GM06990 (cell line): Measurements from ENCODE around the gene SFTPD.
"Not testable (repeated sequence)": the region's sequence is repeated elsewhere in the genome, so short reads cannot be mapped to it uniquely, and the experiment has no call there.

Source experiments
- DNase-seq: peaks from one replicate; pipeline ENCODE4 v3.0.0-alpha.2; 2011; ENCODE audit not compliant: insufficient read length; ENCODE audit errors: extremely low read depth
- H3K27me3 ChIP-seq: replicated peaks from 2 replicates; pipeline ENCODE4 v1.6.0; 2011; ENCODE audit warnings: low read length; ENCODE audit not compliant: control insufficient read depth, insufficient read depth
- H3K36me3 ChIP-seq: 2 replicates; pipeline ENCODE4 v1.5.1; 2011; ENCODE audit warnings: low read length; ENCODE audit not compliant: control insufficient read depth, insufficient read depth
- H3K4me3 ChIP-seq: replicated peaks from 2 replicates; pipeline ENCODE4 v1.5.1; 2011; ENCODE audit warnings: low read depth, mild to moderate bottlenecking, control low read depth, low read length
- TF ChIP-seq, protein P1 (sequence below): IDR thresholded peaks from 2 replicates; pipeline ENCODE4 v1.5.1; 2011; ENCODE audit warnings: low read length, control low read depth, mild to moderate bottlenecking, inconsistent platforms; ENCODE audit not compliant: insufficient read depth, poor library complexity, severe bottlenecking

Gene SFTPD

DNA sequence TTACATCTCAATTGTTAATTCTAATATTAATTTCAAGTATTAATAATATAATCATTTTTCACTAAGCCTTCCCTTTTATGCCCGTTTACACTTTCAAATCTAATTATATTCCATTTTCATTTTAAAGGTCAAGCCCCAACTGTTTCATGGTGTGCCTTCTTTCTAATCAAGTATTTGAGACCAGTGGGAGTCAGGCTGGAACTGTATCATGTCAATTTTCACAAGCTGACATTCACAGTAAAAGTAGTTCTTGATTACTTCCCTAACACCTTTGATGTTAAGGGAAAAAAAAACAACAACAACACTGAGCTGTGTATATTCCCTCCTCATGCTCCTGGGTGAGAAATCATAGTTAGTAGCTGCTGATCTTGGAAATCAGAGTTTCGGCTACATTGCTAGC is 38.1 kb downstream of the SFTPD start:
- no peaks in the 10 kb centered on the region for H3K27me3 ChIP-seq
- TF ChIP-seq, protein P1, sequence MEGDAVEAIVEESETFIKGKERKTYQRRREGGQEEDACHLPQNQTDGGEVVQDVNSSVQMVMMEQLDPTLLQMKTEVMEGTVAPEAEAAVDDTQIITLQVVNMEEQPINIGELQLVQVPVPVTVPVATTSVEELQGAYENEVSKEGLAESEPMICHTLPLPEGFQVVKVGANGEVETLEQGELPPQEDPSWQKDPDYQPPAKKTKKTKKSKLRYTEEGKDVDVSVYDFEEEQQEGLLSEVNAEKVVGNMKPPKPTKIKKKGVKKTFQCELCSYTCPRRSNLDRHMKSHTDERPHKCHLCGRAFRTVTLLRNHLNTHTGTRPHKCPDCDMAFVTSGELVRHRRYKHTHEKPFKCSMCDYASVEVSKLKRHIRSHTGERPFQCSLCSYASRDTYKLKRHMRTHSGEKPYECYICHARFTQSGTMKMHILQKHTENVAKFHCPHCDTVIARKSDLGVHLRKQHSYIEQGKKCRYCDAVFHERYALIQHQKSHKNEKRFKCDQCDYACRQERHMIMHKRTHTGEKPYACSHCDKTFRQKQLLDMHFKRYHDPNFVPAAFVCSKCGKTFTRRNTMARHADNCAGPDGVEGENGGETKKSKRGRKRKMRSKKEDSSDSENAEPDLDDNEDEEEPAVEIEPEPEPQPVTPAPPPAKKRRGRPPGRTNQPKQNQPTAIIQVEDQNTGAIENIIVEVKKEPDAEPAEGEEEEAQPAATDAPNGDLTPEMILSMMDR: no peak
- H3K36me3 ChIP-seq: no peaks in the 10 kb centered on the region
- H3K4me3 ChIP-seq: no peak overlapping the region
- no peak for DNase-seq

DNA sequence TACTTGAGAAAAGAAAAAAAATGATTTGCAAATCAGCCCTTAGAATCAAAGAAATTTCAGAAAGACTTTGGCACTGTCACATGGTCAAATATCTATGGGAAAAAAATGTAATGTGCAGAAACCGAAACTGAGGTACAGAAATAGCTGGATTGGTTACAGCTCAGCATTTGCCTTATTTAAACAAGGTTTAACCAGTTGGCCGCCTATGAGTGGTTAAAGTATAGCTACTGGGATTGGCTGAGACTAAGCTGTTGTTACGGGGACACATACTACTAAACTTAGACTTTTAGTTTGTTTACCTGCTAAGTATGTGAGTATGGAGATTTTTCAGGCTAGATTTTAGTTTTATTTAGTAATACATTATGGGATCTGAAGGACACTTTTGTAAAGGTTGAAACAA is 38.6 kb downstream of the SFTPD start:
- no peak for DNase-seq
- no peaks in the 10 kb centered on the region for H3K36me3 ChIP-seq
- TF ChIP-seq, protein P1: no peak

DNA sequence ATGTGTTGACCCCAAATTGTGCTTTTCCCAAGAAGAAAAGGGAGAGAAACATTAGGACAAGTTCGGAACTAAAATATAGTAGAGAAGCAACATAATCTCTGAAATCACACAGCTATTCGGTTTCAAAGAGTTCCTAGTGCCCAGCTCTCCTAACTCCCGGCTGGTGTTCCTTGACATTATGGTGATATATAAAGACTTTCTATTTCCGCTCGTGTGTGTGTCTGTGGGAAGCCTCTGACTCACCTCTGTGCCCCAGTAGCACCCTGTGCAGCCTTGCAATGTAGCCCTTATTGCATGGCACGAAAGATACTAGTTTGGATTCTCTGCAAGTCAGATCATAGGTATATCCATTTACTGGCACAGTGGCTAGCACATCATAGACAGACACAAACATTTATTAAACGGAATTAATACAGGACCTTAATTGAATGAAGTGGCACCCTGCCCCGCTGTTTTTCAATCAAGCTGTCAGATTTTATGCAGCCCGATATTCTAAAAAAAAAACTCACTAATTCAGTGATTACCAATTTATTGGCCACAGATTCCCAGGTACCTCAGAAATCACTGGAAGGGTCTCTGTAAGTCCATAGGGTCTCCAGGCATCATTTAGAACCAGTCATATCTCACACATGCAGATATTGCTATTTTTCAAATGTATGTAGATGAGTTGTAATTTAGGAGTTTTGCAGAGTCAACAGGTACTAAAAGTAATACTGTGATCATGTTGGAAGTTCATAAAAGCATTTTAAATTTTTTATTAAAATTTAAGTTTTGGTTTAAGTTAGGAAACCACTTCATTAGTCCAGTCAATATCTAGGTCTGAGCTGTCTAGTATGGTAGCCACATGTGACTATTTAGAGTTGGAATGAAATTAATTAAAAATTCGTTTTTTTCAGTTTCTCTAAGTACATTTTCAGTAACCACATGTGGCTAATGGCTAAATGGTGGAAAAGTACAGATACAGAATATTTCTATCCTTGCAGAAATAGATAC is 43.3 kb downstream of the SFTPD start:
- DNase-seq: no peak
- Histone ChIP-seq H3K36me3 (no peaks in the 10 kb centered on the region), H3K27me3 (no peaks in the 10 kb centered on the region; the same call in 1 of the 2 replicates), H3K4me3 (peak overlapping the region; percentile 68)
- TF ChIP-seq, protein P1: no peak

More for the DNA sequence above, 38.6 kb downstream of the SFTPD start:
- H3K27me3 ChIP-seq: no peaks in the 10 kb centered on the region
- H3K4me3 ChIP-seq: no peak overlapping the region

DNA sequence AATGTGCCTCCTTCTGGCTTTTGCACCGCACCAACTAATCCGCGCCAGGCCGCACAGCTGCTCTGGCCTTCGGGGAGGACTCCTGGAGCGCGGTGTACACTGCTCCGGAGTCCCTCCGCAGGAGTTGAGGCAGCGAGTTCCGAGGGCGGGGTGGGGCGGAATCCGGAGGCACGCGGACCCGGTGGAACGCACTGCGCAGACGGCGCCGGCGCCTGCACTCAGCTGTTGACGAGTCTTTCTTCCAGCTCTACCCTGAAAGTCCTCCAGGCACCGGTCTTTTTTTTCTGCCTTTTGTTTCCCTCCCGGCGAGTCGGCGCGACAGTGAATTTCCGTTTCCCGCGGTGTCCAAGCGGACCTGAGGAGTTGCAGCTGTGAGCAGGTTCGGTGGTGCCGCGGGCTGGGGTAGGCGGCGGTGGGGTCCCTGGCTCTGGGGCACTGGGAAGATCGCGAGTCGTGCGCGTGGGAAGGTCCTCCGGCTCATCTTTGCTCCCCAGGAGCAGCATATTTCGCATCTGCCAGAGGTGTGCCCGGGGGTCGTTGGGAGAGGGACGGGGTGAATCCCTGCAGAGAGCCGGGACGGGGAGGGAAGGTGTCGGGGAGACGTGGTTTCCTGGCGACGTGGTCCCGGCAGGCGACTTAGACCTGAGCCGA is 44.1 kb downstream of the SFTPD start:
- peak; percentile 25 for DNase-seq
- TF ChIP-seq, protein P1: no peak
- Histone ChIP-seq H3K4me3 (peak overlapping the region; percentile 68), H3K27me3 (no peaks in the 10 kb centered on the region; the same call in 1 of the 2 replicates), H3K36me3 (no peaks in the 10 kb centered on the region)

DNA sequence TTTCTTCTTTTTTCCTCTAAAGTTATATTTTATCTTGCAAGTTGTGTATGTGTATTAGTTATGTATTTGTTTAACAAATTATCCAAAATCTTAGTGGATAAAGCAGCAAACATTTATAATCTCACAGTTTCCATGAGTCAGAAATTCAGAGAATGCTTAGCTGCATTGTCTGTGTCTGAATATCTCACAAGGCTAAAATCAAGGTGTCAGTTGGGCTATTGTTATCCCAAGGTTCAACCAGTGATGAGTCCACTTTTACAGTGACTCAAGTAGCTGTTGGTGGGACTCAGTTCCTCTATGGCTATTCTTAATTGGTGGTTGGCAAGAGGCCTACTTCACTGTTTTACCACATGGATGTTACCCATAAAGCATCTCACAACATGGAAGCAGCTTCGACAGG is 47.3 kb downstream of the SFTPD start:
- DNase-seq, H3K36me3 ChIP-seq, H3K4me3 ChIP-seq, H3K27me3 ChIP-seq: not testable (repeated sequence)
